Neural cell (in vitro differentiated cells): ENCODE results near the gene COL3A1. TPM values are rescaled to one million over a fixed set of nuclear protein-coding genes. Genes with fewer than 3 reads are reported as not detected.

Experiments used
- H2AFZ ChIP-seq: fragments of 200-600, 300-800 bp; sonication (generic), shearing (Covaris generic); 2 replicates; pipeline ENCODE4 v1.6.0; 2014; ENCODE audit warnings: low read depth, mild to moderate bottlenecking, antibody characterized with exemption, low read length, moderate library complexity
- H3F3A ChIP-seq: fragments of 200-600 bp; shearing (Covaris generic); 2 replicates; pipeline ENCODE4 v1.6.1; 2016; ENCODE audit warnings: mild to moderate bottlenecking, moderate library complexity, mixed read lengths, antibody characterized with exemption, low read length; ENCODE audit not compliant: insufficient read depth, poor library complexity, severe bottlenecking
- H3K27ac ChIP-seq: fragments of 200-600, 300-800 bp; sonication (generic), shearing (Covaris generic); 2 replicates; pipeline ENCODE4 v1.5.1; 2014; ENCODE audit warnings: mild to moderate bottlenecking, low read length, moderate library complexity
- H3K27me3 ChIP-seq: fragments of 300-800, 200-600 bp; sonication (generic), shearing (Covaris generic); 2 replicates; pipeline ENCODE4 v1.6.0; 2014; ENCODE audit warnings: mild to moderate bottlenecking, low read depth, low read length, moderate library complexity; ENCODE audit not compliant: insufficient read depth
- H3K36me3 ChIP-seq: fragments of 300-800, 200-600 bp; sonication (generic), shearing (Covaris generic); 2 replicates; pipeline ENCODE4 v1.5.1; 2014; ENCODE audit warnings: mild to moderate bottlenecking, antibody characterized with exemption, low read length, moderate library complexity; ENCODE audit not compliant: insufficient read depth
- H3K4me2 ChIP-seq: fragments of 300-800, 200-600 bp; sonication (generic), shearing (Covaris generic); 2 replicates; pipeline ENCODE4 v1.6.0; 2014; ENCODE audit warnings: mild to moderate bottlenecking, low read length
- H3K4me3 ChIP-seq: fragments of 300-800, 200-600 bp; sonication (generic), shearing (Covaris generic); 2 replicates; pipeline ENCODE4 v1.5.1; 2014; ENCODE audit warnings: mild to moderate bottlenecking, low read length, moderate library complexity
- H3K79me2 ChIP-seq: fragments of 200-600 bp; shearing (Covaris generic); replicated peaks from 2 replicates; pipeline ENCODE4 v1.6.0; 2014; ENCODE audit warnings: mild to moderate bottlenecking, low read length, moderate library complexity; ENCODE audit not compliant: insufficient read depth
- H3K9ac ChIP-seq: fragments of 300-800, 200-600 bp; sonication (generic), shearing (Covaris generic); 2 replicates; pipeline ENCODE4 v1.6.1; 2016; ENCODE audit warnings: mild to moderate bottlenecking, low read length, mixed read lengths
- H3K9me2 ChIP-seq: fragments of 200-600 bp; shearing (Covaris generic); 2 replicates; pipeline ENCODE4 v1.6.1; 2016; ENCODE audit warnings: mild to moderate bottlenecking, low read length, mixed read lengths; ENCODE audit not compliant: insufficient read depth
- H3K9me3 ChIP-seq: fragments of 200-600, 300-800 bp; sonication (generic), shearing (Covaris generic); 2 replicates; pipeline ENCODE4 v1.6.1; 2016; ENCODE audit warnings: mild to moderate bottlenecking, mixed run types, low read length, moderate library complexity, mixed read lengths
- H4K20me1 ChIP-seq: fragments of 200-600 bp; shearing (Covaris generic); 2 replicates; pipeline ENCODE4 v1.6.1; 2016; ENCODE audit warnings: mild to moderate bottlenecking, mixed run types; ENCODE audit not compliant: insufficient read depth
- EP300 ChIP-seq: fragments of 450-650 bp; conservative IDR thresholded peaks from 2 replicates; pipeline ENCODE4 v1.6.1; 2014; ENCODE audit warnings: antibody characterized with exemption, mild to moderate bottlenecking, moderate library complexity; ENCODE audit not compliant: poor library complexity, severe bottlenecking
- EZH2 ChIP-seq: fragments of 200-600, 300-800 bp; shearing (Covaris generic), sonication (generic); IDR thresholded peaks from 2 replicates; pipeline ENCODE4 v1.6.1; 2014; ENCODE audit warnings: antibody characterized with exemption, low read length, borderline replicate concordance, mild to moderate bottlenecking; ENCODE audit not compliant: insufficient read depth, poor library complexity, severe bottlenecking
- MXI1 ChIP-seq: fragments of 450-650 bp; conservative IDR thresholded peaks from 2 replicates; pipeline ENCODE4 v1.6.1; 2014; ENCODE audit warnings: antibody characterized with exemption, mild to moderate bottlenecking; ENCODE audit not compliant: poor library complexity, severe bottlenecking
- POLR2AphosphoS5 ChIP-seq: IDR thresholded peaks from 2 replicates; pipeline ENCODE4 v1.6.1; 2012
- RAD21 ChIP-seq: fragments of 450-650 bp; conservative IDR thresholded peaks from 2 replicates; pipeline ENCODE4 v1.6.1; 2014; ENCODE audit warnings: antibody characterized with exemption, mild to moderate bottlenecking, moderate library complexity
- REST ChIP-seq: IDR thresholded peaks from 2 replicates; pipeline ENCODE4 v1.6.1; 2012; ENCODE audit warnings: borderline replicate concordance
- SMC3 ChIP-seq: fragments of 450-650 bp; conservative IDR thresholded peaks from 2 replicates; pipeline ENCODE4 v1.6.1; 2014; ENCODE audit warnings: antibody characterized with exemption, mild to moderate bottlenecking, moderate library complexity; ENCODE audit not compliant: poor library complexity
- TAF1 ChIP-seq: IDR thresholded peaks from 2 replicates; pipeline ENCODE4 v1.6.1; 2012; ENCODE audit warnings: low read depth
- polyA plus RNA-seq: library from polyadenylated mRNA; depleted of rRNA; stranded (reverse); fragments of >200 nt; gene quantifications from 2 replicates; pipeline ENCODE4 v1.2.3, GENCODE V29; 2014
- TF ChIP-seq, protein P1 (sequence below): fragments of 450-650 bp; IDR thresholded peaks from 2 replicates; pipeline ENCODE4 v1.5.1; 2014; ENCODE audit warnings: antibody characterized with exemption, mild to moderate bottlenecking, moderate library complexity; ENCODE audit not compliant: poor library complexity, severe bottlenecking

Gene COL3A1
- polyA plus RNA-seq, 1 donor from 2014 or later = 1.3 TPM

DNA sequence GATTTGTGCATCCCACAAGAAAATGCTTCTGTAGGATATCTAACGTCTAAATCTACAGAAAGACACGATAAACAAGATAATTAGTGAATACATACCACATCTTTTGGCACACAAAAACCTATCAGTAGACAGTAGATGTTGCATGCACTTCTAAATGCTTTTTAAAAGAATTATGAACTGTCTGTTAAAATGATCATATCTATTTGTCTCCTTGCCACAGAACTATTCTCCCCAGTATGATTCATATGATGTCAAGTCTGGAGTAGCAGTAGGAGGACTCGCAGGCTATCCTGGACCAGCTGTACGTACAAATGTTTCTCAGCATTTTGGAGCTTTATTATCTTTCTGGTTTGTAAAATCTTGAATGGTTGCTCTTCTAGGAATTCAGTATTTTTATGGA is 12.7 kb downstream of the COL3A1 start:
- no peaks in the 10 kb centered on the region for H3K9me3 ChIP-seq
- no peak overlapping the region for H3K4me2 ChIP-seq
- H2AFZ ChIP-seq = no peak overlapping the region
- H3F3A ChIP-seq = no peaks in the 10 kb centered on the region
- H3K27me3 ChIP-seq = no peaks in the 10 kb centered on the region
- H3K9ac ChIP-seq = no peak overlapping the region
- H4K20me1 ChIP-seq = no peaks in the 10 kb centered on the region
- no peak overlapping the region for H3K27ac ChIP-seq
- TF ChIP-seq TAF1 (no peak), RAD21 (no peak), REST (no peak), POLR2AphosphoS5 (no peak), EP300 (no peak), EZH2 (no peak), MXI1 (no peak), SMC3 (no peak)
- TF ChIP-seq, protein P1, sequence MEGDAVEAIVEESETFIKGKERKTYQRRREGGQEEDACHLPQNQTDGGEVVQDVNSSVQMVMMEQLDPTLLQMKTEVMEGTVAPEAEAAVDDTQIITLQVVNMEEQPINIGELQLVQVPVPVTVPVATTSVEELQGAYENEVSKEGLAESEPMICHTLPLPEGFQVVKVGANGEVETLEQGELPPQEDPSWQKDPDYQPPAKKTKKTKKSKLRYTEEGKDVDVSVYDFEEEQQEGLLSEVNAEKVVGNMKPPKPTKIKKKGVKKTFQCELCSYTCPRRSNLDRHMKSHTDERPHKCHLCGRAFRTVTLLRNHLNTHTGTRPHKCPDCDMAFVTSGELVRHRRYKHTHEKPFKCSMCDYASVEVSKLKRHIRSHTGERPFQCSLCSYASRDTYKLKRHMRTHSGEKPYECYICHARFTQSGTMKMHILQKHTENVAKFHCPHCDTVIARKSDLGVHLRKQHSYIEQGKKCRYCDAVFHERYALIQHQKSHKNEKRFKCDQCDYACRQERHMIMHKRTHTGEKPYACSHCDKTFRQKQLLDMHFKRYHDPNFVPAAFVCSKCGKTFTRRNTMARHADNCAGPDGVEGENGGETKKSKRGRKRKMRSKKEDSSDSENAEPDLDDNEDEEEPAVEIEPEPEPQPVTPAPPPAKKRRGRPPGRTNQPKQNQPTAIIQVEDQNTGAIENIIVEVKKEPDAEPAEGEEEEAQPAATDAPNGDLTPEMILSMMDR = no peak
- no peaks in the 10 kb centered on the region for H3K36me3 ChIP-seq
- no peaks in the 10 kb centered on the region for H3K9me2 ChIP-seq
- no peaks in the 10 kb centered on the region for H3K79me2 ChIP-seq
- no peak overlapping the region for H3K4me3 ChIP-seq

GRCh38 chr2:188993247-188993646 is 19.1 kb downstream of the COL3A1 start:
- Histone ChIP-seq H3K9ac (no peak overlapping the region), H3K4me3 (no peak overlapping the region), H4K20me1 (no peaks in the 10 kb centered on the region), H3F3A (no peaks in the 10 kb centered on the region), H2AFZ (no peak overlapping the region), H3K27me3 (no peaks in the 10 kb centered on the region), H3K79me2 (no peaks in the 10 kb centered on the region), H3K4me2 (no peak overlapping the region), H3K36me3 (no peaks in the 10 kb centered on the region), H3K9me3 (no peaks in the 10 kb centered on the region), H3K9me2 (no peaks in the 10 kb centered on the region), H3K27ac (no peak overlapping the region)
- TF ChIP-seq MXI1 (no peak), EP300 (no peak), POLR2AphosphoS5 (no peak), SMC3 (no peak), TAF1 (no peak)
